ENCODE measurements around the gene DAAM1. TPM values are rescaled to one million over a fixed set of nuclear protein-coding genes. Genes with fewer than 3 reads are reported as not detected.

DAAM1 gene
- polyA plus RNA-seq, 1 donor from 2014 or later, result 161 TPM

GRCh38 chr14:59189786-59190368, 1.4 kb downstream of the DAAM1 start:
- H3K4me2 ChIP-seq (ENCODE audit: low read length), result peak overlapping the region; percentile 89
- no peaks in the 10 kb centered on the region for H3K27me3 ChIP-seq (ENCODE audit: insufficient read depth, low read depth, low read length)
- H3K9me3 ChIP-seq (ENCODE audit: low read length), result no peaks in the 10 kb centered on the region
- TF ChIP-seq RAD21 (conservative IDR thresholded peaks at IDR 0.05) (peak; percentile 39), TAF1 (IDR thresholded peaks at IDR 0.05; ENCODE audit: low read depth) (peak; percentile 55), EZH2 (IDR thresholded peaks at IDR 0.05; ENCODE audit: borderline replicate concordance, insufficient read depth, low read length, poor library complexity, severe bottlenecking) (no peak), MXI1 (conservative IDR thresholded peaks at IDR 0.05; ENCODE audit: poor library complexity, severe bottlenecking) (peak; percentile 82), POLR2AphosphoS5 (IDR thresholded peaks at IDR 0.05) (peak; percentile 83), REST (IDR thresholded peaks at IDR 0.05; ENCODE audit: borderline replicate concordance) (peak; percentile 63), EP300 (conservative IDR thresholded peaks at IDR 0.05; ENCODE audit: poor library complexity, severe bottlenecking) (no peak), CTCF (IDR thresholded peaks at IDR 0.05; ENCODE audit: poor library complexity, severe bottlenecking) (no peak), SMC3 (conservative IDR thresholded peaks at IDR 0.05; ENCODE audit: poor library complexity) (peak; percentile 31)
- H3K27ac ChIP-seq (ENCODE audit: low read length), result peak overlapping the region; percentile 97
- H3K79me2 ChIP-seq (replicated peaks; ENCODE audit: insufficient read depth, low read length), result peaks cover 60% of the 10 kb centered on the region
- H2AFZ ChIP-seq (ENCODE audit: low read depth, low read length), result peak overlapping the region; percentile 7
- H3K4me3 ChIP-seq (ENCODE audit: low read length), result peak overlapping the region; percentile 89
- H4K20me1 ChIP-seq (ENCODE audit: insufficient read depth), result peaks cover 24% of the 10 kb centered on the region
- H3F3A ChIP-seq (ENCODE audit: insufficient read depth, low read length, poor library complexity, severe bottlenecking), result peaks cover 19% of the 10 kb centered on the region
- no peaks in the 10 kb centered on the region for H3K9me2 ChIP-seq (ENCODE audit: insufficient read depth, low read length)
- peak overlapping the region; percentile 99 for H3K9ac ChIP-seq (ENCODE audit: low read length)
- H3K36me3 ChIP-seq (ENCODE audit: insufficient read depth, low read length), result no peaks in the 10 kb centered on the region

- Histone ChIP-seq H3K27ac (ENCODE audit: low read length) (peak overlapping the region; percentile 97), H3K4me3 (ENCODE audit: low read length) (peak overlapping the region; percentile 89), H3F3A (ENCODE audit: insufficient read depth, low read length, poor library complexity, severe bottlenecking) (peaks cover 19% of the 10 kb centered on the region), H2AFZ (ENCODE audit: low read depth, low read length) (peak overlapping the region; percentile 7), H3K9ac (ENCODE audit: low read length) (peak overlapping the region; percentile 99), H3K27me3 (ENCODE audit: insufficient read depth, low read depth, low read length) (no peaks in the 10 kb centered on the region), H3K36me3 (ENCODE audit: insufficient read depth, low read length) (no peaks in the 10 kb centered on the region), H3K9me3 (ENCODE audit: low read length) (no peaks in the 10 kb centered on the region), H3K9me2 (ENCODE audit: insufficient read depth, low read length) (no peaks in the 10 kb centered on the region), H3K4me2 (ENCODE audit: low read length) (peak overlapping the region; percentile 89), H4K20me1 (ENCODE audit: insufficient read depth) (peaks cover 24% of the 10 kb centered on the region), H3K79me2 (replicated peaks; ENCODE audit: insufficient read depth, low read length) (peaks cover 63% of the 10 kb centered on the region)
- peak; percentile 7 for TF ChIP-seq SMC3 (conservative IDR thresholded peaks at IDR 0.05; ENCODE audit: poor library complexity)
- no peak for TF ChIP-seq RAD21 (conservative IDR thresholded peaks at IDR 0.05)
- TF ChIP-seq REST (IDR thresholded peaks at IDR 0.05; ENCODE audit: borderline replicate concordance), result no peak
- TF ChIP-seq EP300 (conservative IDR thresholded peaks at IDR 0.05; ENCODE audit: poor library complexity, severe bottlenecking), result no peak
- TF ChIP-seq EZH2 (IDR thresholded peaks at IDR 0.05; ENCODE audit: borderline replicate concordance, insufficient read depth, low read length, poor library complexity, severe bottlenecking), result no peak
- peak; percentile 25 for TF ChIP-seq CTCF (IDR thresholded peaks at IDR 0.05; ENCODE audit: poor library complexity, severe bottlenecking)
- TF ChIP-seq POLR2AphosphoS5 (IDR thresholded peaks at IDR 0.05), result no peak
- no peak for TF ChIP-seq MXI1 (conservative IDR thresholded peaks at IDR 0.05; ENCODE audit: poor library complexity, severe bottlenecking)
- no peak for TF ChIP-seq TAF1 (IDR thresholded peaks at IDR 0.05; ENCODE audit: low read depth)
Observed at GRCh38 chr14:59190372-59190771, 1.9 kb downstream of the DAAM1 start.

Measured in neural cell (in vitro differentiated cells).